H1 (cell line): ENCODE data around the gene CEBPE. TPM values are rescaled to one million over a fixed set of nuclear protein-coding genes. Genes with fewer than 3 reads are reported as not detected.

Experiments
- POU5F1 ChIP-seq: IDR thresholded peaks from 2 replicates; pipeline ENCODE4 v1.6.1; 2011; ENCODE audit warnings: low read depth, mild to moderate bottlenecking, low read length, moderate library complexity
- RBBP5 ChIP-seq: IDR thresholded peaks from 2 replicates; pipeline ENCODE4 v1.7.1; 2012; ENCODE audit warnings: low read depth, mild to moderate bottlenecking, inconsistent platforms, low read length, moderate library complexity, borderline replicate concordance
- RFX5 ChIP-seq: IDR thresholded peaks from 2 replicates; pipeline ENCODE4 v1.6.1; 2011; ENCODE audit warnings: low read depth, low read length, improper control_type of control experiment, borderline replicate concordance
- SP4 ChIP-seq: IDR thresholded peaks from 2 replicates; pipeline ENCODE4 v1.6.1; 2012; ENCODE audit warnings: low read length, inconsistent platforms
- TAF1 ChIP-seq: IDR thresholded peaks from 2 replicates; pipeline ENCODE4 v1.6.1; 2011; ENCODE audit warnings: mild to moderate bottlenecking, low read depth, low read length
- TAF7 ChIP-seq: optimal IDR thresholded peaks from 2 replicates; pipeline ENCODE3; 2011; ENCODE audit warnings: low read depth, mild to moderate bottlenecking, inconsistent platforms, low read length, moderate library complexity, borderline replicate concordance
- YY1 ChIP-seq: IDR thresholded peaks from 2 replicates; pipeline ENCODE4 v1.6.1; 2011; ENCODE audit warnings: low read depth, mild to moderate bottlenecking, low read length
- ZNF274 ChIP-seq: IDR thresholded peaks from 2 replicates; pipeline ENCODE4 v1.7.0; 2012; ENCODE audit warnings: low read length, borderline replicate concordance; ENCODE audit errors: extremely low read depth
- polyA plus RNA-seq, 7 experiments: library from polyadenylated mRNA; depleted of rRNA in 3 of 7; stranded (reverse) in 5 of 7; unstranded in 2 of 7; fragments of >200 nt in 5 of 7; fragments of 200-250 nt in 2 of 7; gene quantifications; 1 replicate in 5 of 7; 2 replicates in 1 of 7; 4 replicates in 1 of 7; pipeline versions ENCODE4 v1.2.1 to v1.2.3, GENCODE V29; 2011 to 2013; ENCODE audit warnings: missing spikeins in 2 of 7, mixed read lengths in 2 of 7
- total RNA-seq: library from RNA; stranded (reverse); fragmentation: NEBNext Ultra II Directional; extraction: Animal tissue kit (Norgen Biotek cat#: 25700); gene quantifications from 2 replicates; pipeline ENCODE4 v1.2.1, GENCODE V29; 2021
- TF ChIP-seq, protein P1 (sequence below): fragments of 300-600 bp; sonication (generic); IDR thresholded peaks from 2 replicates; pipeline ENCODE4 v1.7.1; 2012; ENCODE audit warnings: low read length, moderate library complexity, mild to moderate bottlenecking, inconsistent platforms; ENCODE audit not compliant: insufficient replicate concordance
- TF ChIP-seq, protein P2 (sequence below): IDR thresholded peaks from 2 replicates; pipeline ENCODE4 v1.6.1; 2012; ENCODE audit warnings: low read length, inconsistent platforms

Gene CEBPE
- total and polyA plus RNA-seq, 2 of the 8 experiments (the other 6 are each of a cell fraction or from before 2014, with no cell fraction given), result 0.05 TPM; not detected in 1

DNA sequence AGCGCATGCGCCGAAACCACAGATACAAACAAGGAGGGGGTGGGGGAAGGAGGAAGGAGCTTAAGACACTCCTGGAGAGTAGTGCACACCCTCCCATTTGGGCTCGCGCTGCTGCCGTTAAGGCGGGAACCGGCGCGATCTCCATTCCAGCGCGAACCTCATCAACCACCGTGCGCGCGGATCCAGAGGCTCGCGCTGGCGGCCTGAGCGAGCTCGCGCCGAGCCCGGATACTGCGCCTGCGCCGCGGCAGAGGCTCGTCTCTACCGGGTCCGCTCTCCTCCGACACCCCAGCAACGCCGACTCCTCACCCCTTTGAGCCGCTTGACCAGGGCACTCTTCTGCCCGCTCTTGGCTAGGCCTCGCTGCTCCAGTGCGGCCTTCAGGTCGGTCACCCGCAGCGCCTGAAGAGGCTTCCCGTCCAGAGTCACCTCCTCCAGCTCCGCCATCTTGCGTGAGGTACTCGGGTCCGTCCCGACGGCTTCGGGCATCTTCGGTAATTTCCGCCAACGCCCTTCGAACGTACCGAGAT is 24.3 kb downstream of the CEBPE start, which contains the start of gene ACIN1 (continued):
- TF ChIP-seq, protein P1, sequence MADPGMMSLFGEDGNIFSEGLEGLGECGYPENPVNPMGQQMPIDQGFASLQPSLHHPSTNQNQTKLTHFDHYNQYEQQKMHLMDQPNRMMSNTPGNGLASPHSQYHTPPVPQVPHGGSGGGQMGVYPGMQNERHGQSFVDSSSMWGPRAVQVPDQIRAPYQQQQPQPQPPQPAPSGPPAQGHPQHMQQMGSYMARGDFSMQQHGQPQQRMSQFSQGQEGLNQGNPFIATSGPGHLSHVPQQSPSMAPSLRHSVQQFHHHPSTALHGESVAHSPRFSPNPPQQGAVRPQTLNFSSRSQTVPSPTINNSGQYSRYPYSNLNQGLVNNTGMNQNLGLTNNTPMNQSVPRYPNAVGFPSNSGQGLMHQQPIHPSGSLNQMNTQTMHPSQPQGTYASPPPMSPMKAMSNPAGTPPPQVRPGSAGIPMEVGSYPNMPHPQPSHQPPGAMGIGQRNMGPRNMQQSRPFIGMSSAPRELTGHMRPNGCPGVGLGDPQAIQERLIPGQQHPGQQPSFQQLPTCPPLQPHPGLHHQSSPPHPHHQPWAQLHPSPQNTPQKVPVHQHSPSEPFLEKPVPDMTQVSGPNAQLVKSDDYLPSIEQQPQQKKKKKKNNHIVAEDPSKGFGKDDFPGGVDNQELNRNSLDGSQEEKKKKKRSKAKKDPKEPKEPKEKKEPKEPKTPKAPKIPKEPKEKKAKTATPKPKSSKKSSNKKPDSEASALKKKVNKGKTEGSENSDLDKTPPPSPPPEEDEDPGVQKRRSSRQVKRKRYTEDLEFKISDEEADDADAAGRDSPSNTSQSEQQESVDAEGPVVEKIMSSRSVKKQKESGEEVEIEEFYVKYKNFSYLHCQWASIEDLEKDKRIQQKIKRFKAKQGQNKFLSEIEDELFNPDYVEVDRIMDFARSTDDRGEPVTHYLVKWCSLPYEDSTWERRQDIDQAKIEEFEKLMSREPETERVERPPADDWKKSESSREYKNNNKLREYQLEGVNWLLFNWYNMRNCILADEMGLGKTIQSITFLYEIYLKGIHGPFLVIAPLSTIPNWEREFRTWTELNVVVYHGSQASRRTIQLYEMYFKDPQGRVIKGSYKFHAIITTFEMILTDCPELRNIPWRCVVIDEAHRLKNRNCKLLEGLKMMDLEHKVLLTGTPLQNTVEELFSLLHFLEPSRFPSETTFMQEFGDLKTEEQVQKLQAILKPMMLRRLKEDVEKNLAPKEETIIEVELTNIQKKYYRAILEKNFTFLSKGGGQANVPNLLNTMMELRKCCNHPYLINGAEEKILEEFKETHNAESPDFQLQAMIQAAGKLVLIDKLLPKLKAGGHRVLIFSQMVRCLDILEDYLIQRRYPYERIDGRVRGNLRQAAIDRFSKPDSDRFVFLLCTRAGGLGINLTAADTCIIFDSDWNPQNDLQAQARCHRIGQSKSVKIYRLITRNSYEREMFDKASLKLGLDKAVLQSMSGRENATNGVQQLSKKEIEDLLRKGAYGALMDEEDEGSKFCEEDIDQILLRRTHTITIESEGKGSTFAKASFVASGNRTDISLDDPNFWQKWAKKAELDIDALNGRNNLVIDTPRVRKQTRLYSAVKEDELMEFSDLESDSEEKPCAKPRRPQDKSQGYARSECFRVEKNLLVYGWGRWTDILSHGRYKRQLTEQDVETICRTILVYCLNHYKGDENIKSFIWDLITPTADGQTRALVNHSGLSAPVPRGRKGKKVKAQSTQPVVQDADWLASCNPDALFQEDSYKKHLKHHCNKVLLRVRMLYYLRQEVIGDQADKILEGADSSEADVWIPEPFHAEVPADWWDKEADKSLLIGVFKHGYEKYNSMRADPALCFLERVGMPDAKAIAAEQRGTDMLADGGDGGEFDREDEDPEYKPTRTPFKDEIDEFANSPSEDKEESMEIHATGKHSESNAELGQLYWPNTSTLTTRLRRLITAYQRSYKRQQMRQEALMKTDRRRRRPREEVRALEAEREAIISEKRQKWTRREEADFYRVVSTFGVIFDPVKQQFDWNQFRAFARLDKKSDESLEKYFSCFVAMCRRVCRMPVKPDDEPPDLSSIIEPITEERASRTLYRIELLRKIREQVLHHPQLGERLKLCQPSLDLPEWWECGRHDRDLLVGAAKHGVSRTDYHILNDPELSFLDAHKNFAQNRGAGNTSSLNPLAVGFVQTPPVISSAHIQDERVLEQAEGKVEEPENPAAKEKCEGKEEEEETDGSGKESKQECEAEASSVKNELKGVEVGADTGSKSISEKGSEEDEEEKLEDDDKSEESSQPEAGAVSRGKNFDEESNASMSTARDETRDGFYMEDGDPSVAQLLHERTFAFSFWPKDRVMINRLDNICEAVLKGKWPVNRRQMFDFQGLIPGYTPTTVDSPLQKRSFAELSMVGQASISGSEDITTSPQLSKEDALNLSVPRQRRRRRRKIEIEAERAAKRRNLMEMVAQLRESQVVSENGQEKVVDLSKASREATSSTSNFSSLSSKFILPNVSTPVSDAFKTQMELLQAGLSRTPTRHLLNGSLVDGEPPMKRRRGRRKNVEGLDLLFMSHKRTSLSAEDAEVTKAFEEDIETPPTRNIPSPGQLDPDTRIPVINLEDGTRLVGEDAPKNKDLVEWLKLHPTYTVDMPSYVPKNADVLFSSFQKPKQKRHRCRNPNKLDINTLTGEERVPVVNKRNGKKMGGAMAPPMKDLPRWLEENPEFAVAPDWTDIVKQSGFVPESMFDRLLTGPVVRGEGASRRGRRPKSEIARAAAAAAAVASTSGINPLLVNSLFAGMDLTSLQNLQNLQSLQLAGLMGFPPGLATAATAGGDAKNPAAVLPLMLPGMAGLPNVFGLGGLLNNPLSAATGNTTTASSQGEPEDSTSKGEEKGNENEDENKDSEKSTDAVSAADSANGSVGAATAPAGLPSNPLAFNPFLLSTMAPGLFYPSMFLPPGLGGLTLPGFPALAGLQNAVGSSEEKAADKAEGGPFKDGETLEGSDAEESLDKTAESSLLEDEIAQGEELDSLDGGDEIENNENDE, result no peak
- TF ChIP-seq, protein P2, sequence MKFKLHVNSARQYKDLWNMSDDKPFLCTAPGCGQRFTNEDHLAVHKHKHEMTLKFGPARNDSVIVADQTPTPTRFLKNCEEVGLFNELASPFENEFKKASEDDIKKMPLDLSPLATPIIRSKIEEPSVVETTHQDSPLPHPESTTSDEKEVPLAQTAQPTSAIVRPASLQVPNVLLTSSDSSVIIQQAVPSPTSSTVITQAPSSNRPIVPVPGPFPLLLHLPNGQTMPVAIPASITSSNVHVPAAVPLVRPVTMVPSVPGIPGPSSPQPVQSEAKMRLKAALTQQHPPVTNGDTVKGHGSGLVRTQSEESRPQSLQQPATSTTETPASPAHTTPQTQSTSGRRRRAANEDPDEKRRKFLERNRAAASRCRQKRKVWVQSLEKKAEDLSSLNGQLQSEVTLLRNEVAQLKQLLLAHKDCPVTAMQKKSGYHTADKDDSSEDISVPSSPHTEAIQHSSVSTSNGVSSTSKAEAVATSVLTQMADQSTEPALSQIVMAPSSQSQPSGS, result no peak
- TF ChIP-seq POU5F1, result no peak
- no peak for TF ChIP-seq RFX5
- peak; percentile 87 for TF ChIP-seq TAF1
- TF ChIP-seq ZNF274, result no peak
- TF ChIP-seq RBBP5, result peak; percentile 94
- TF ChIP-seq TAF7, result peak; percentile 86
- TF ChIP-seq SP4, result 0 out of 2 replicates have a peak, but pooled peaks have one; percentile 26
- TF ChIP-seq YY1, result peak; percentile 96
